GM13976 (cell line): Measurements from ENCODE around the gene ASTN2.

Source experiments
- DNase-seq: peaks from one replicate; pipeline ENCODE4 v3.0.0; 2012; ENCODE audit warnings: low spot score
- in situ Hi-C: fragments of 300-500 bp; cut with MboI; formaldehyde crosslinking; loops from one replicate; pipeline ENCODE4 v1.12.0; 2022; ENCODE audit warnings: low sequenced_read_pairs, mixed read lengths, inconsistent platforms; ENCODE audit not compliant: unreplicated experiment
- TF ChIP-seq, protein P1 (sequence below): IDR thresholded peaks from 2 replicates; pipeline ENCODE4 v1.5.1; 2012; ENCODE audit warnings: borderline replicate concordance, mild to moderate bottlenecking; ENCODE audit not compliant: insufficient read depth; ENCODE audit errors: extremely low read depth, missing control alignments, control extremely low read depth

Gene ASTN2

DNA sequence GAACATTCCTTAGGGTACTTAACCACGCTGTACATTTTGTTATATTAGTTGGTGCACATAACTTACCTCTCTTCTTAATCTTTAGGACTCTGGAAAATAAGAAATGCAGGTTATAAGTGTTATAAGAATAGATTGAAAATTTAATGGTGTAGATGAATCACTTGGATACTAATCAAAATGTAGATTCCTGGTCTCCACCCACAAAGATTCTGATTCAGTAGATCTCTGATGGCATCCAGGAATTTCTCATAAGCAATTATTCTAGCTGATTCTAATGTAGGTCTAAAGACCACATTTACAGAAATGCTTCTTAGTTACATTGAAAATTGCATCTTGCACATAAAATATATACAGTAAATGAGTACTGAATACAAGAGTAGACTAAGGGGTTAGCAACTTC lies 38.9 kb upstream of the ASTN2 start:
- TF ChIP-seq, protein P1, sequence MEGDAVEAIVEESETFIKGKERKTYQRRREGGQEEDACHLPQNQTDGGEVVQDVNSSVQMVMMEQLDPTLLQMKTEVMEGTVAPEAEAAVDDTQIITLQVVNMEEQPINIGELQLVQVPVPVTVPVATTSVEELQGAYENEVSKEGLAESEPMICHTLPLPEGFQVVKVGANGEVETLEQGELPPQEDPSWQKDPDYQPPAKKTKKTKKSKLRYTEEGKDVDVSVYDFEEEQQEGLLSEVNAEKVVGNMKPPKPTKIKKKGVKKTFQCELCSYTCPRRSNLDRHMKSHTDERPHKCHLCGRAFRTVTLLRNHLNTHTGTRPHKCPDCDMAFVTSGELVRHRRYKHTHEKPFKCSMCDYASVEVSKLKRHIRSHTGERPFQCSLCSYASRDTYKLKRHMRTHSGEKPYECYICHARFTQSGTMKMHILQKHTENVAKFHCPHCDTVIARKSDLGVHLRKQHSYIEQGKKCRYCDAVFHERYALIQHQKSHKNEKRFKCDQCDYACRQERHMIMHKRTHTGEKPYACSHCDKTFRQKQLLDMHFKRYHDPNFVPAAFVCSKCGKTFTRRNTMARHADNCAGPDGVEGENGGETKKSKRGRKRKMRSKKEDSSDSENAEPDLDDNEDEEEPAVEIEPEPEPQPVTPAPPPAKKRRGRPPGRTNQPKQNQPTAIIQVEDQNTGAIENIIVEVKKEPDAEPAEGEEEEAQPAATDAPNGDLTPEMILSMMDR = no peak
- in situ Hi-C loops = no loop called here
- no peak for DNase-seq

DNA sequence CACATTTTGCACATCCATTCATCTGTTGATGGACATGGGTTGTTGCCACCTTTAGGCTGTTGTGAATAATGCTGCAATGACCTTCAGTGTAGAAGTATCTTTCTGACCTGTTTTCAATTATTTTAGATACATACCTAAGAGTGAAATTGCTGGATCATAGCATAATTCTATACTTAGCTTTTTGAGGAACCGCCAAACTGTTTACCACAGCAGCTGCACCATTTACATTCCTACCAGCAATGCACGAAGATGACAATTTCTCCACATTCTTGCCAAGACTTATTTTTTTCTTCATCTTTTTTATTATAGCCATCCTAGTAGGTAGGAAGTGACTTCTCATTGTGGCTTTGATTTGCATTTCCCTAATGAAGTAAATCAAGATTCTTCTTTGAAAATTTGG lies 36.5 kb upstream of the ASTN2 start:
- TF ChIP-seq, protein P1 = no peak
- no peak for DNase-seq
- in situ Hi-C loops = no loop called here

DNA sequence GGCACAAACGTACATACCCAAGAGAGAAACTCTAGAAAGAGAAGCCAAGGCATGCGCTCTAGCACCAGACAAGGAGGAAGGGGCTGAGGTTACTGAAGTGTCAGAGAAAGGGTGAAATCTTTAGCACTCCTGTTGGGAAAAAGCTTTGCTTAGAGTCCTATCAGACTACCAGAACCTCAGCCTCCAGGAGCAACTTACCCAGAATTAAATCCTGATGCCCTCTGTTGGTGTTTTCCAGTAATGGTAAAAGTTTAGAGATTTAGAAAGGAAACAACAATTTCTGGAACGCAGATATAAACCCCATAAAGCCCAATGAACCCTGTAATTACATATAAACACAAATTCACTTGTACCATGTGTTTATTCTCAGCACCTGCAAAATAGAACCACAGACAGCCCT lies 33.2 kb upstream of the ASTN2 start:
- in situ Hi-C loops = no loop called here
- TF ChIP-seq, protein P1 = no peak
- no peak for DNase-seq

DNA sequence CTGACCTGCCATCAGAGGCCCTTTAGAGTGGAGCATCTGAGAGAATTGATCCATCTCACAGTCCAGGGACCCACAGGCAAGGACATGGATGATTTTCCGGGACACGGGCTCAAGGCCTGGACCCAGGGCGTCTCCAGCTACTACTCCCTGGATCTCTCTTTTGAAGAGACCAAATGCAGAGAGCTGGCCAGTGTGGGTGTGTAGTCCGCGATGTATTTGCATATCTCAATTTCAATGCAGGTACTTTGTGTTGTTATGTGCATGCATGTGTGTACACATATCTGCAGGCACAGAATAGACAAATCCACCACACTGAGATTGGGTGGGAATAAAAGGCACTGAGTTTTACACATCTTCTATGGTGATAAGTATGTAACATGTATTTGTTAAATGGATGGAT lies 30.8 kb upstream of the ASTN2 start:
- TF ChIP-seq, protein P1 = no peak
- in situ Hi-C loops = no loop called here
- no peak for DNase-seq

DNA sequence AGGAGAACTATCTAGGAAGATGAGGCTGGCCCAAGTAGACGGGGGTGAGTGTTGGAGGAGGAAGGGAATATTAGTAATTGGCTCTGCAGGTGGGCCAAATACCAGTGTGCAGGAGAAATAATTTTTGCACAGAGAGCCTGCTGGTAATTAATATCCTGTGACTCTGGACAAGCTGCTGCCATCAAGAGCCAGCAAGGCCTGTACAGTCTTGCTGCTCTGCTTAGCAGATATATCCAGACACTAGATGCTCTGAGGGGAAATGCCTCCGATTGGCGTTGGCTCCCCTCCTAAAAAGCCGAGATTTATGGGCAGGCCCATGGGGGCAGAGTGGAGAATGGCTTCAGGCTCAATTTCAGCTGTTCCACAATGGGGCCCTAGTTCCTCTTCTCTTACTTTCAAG lies 29.6 kb upstream of the ASTN2 start:
- in situ Hi-C loops = no loop called here
- DNase-seq = no peak
- TF ChIP-seq, protein P1 = no peak

DNA sequence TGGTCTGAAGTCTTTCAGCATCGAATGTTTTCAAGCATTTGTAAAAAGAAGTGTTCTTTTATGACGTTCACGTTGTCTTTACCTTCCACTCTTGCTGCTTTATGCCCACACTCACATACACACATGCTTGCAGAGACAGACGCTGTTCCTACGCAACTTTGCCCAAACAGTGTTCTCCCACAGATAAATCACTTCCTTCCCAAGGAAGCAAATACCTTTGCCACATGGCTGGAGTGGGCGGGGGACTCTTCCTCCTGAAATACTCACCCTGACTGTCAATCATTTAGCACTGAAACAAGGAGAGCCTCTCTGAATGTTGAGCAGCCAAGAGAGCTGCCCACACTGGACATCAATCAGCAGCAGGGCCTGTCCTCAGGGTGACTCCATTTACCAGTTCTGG lies 22.4 kb upstream of the ASTN2 start:
- TF ChIP-seq, protein P1 = no peak
- no peak for DNase-seq
- in situ Hi-C loops = no loop called here
